HG02840 (cell line): Measurements from ENCODE around the gene ZNF256.
A peak's percentile ranks its signal among the peaks of the same experiment; 100 is the strongest.

ENCODE experiments used
- ATAC-seq: cut with Tn5 transposase; IDR thresholded peaks from one replicate; pipeline ENCODE4 v1.9.1; 2021; ENCODE audit warnings: mild to moderate bottlenecking, moderate library complexity, moderate number of reproducible peaks; ENCODE audit not compliant: unreplicated experiment, low FRiP score

ZNF256 gene

GRCh38 chr19:57947419-57948134 lies at the start of gene ZNF256:
TSS of gene ZNF256 (minus strand) at chr19:57947706. CDS start at chr19:57947474, 232 bp downstream.
- ATAC-seq: peak; percentile 91

- no peak for ATAC-seq
Observed at GRCh38 chr19:57992841-57993240, 45.3 kb upstream of the ZNF256 start.

GRCh38 chr19:57978586-57979289 lies 31.2 kb upstream of the ZNF256 start:
- ATAC-seq: no peak

GRCh38 chr19:57974434-57974833 lies 26.9 kb upstream of the ZNF256 start, which contains the start of gene C19orf18:
TSS of gene C19orf18 (minus strand) at chr19:57974534. CDS start at chr19:57974432, 102 bp downstream.
- ATAC-seq: no peak

GRCh38 chr19:57964761-57965160 lies 17.3 kb upstream of the ZNF256 start:
- no peak for ATAC-seq

GRCh38 chr19:57961785-57962184 lies 14.3 kb upstream of the ZNF256 start:
- no peak for ATAC-seq

- no peak for ATAC-seq
Observed at GRCh38 chr19:57954996-57955395, 7.5 kb upstream of the ZNF256 start.

- ATAC-seq: no peak
Observed at GRCh38 chr19:57949702-57950101, 2.2 kb upstream of the ZNF256 start.

- no peak for ATAC-seq
Observed at GRCh38 chr19:57949296-57949695, 1.8 kb upstream of the ZNF256 start.

GRCh38 chr19:57947088-57947418 lies 453 bp downstream of the ZNF256 start:
- ATAC-seq: no peak

GRCh38 chr19:57946316-57946715 lies 1.2 kb downstream of the ZNF256 start:
- ATAC-seq: no peak

GRCh38 chr19:57941593-57941992 lies 5.9 kb downstream of the ZNF256 start:
- ATAC-seq: no peak

- ATAC-seq: no peak
Observed at GRCh38 chr19:57935731-57936130, 11.8 kb downstream of the ZNF256 start.

GRCh38 chr19:57934820-57935665 lies 12.5 kb downstream of the ZNF256 start, which contains the start of gene ZNF418:
TSS of gene ZNF418 (minus strand) at chr19:57935402. CDS start at chr19:57933822, 1,580 bp downstream.
- no peak for ATAC-seq

- ATAC-seq: no peak
Observed at GRCh38 chr19:57927587-57927986, 19.9 kb downstream of the ZNF256 start.

- ATAC-seq: peak; percentile 92
Observed at GRCh38 chr19:57916168-57916995, 31.1 kb downstream of the ZNF256 start, which contains the start of gene ZNF417. TSS of gene ZNF417 (minus strand) at chr19:57916592. CDS start at chr19:57916411, 181 bp downstream.

GRCh38 chr19:57914531-57914930 lies 33.0 kb downstream of the ZNF256 start:
- ATAC-seq: no peak

GRCh38 chr19:57907394-57907793 lies 40.1 kb downstream of the ZNF256 start:
- ATAC-seq: no peak

GRCh38 chr19:57905258-57905657 lies 42.2 kb downstream of the ZNF256 start:
- no peak for ATAC-seq

- no peak for ATAC-seq
Observed at GRCh38 chr19:57903618-57904184, 43.8 kb downstream of the ZNF256 start.
